Jurkat, Clone E6-1 (cell line): ENCODE data around the gene MAGI3.
"Not testable (repeated sequence)": the region's sequence is repeated elsewhere in the genome, so short reads cannot be mapped to it uniquely, and the experiment has no call there.

Experiments
- DNase-seq: peaks from one replicate; pipeline ENCODE4 v3.0.0-alpha.2; 2011; ENCODE audit warnings: low read depth, low spot score
- H3K4me3 ChIP-seq: 2 replicates; pipeline ENCODE4 v1.5.1; 2011; ENCODE audit warnings: mild to moderate bottlenecking, low read length, control low read depth, moderate library complexity

Gene MAGI3

GRCh38 chr1:113714606-113715269 lies 324.4 kb downstream of the MAGI3 start:
- DNase-seq = no peak
- no peak overlapping the region for H3K4me3 ChIP-seq

DNA sequence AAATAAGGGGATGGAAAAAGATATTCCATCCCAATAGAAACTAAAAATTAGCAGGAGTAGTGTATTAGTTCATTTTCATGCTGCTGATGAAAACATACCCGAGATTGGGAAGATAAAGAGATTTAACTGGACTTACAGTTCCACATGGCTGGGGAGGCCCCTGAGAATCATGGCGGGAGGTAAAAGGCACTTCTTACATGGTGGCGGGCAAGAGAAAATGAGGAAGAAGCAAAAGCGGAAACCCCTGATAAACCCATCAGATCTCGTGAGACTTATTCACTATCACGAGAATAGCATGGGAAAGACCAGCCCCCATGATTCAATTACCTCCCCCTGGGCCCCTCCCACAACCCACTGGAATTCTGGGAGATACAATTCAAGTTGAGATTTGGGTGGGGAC lies 327.2 kb downstream of the MAGI3 start:
- not testable (repeated sequence) for H3K4me3 ChIP-seq, DNase-seq

GRCh38 chr1:113718621-113719020 lies 328.3 kb downstream of the MAGI3 start:
- DNase-seq, H3K4me3 ChIP-seq: not testable (repeated sequence)

- DNase-seq = no peak
- no peak overlapping the region for H3K4me3 ChIP-seq
Measured at GRCh38 chr1:113721010-113721409, 330.7 kb downstream of the MAGI3 start.

DNA sequence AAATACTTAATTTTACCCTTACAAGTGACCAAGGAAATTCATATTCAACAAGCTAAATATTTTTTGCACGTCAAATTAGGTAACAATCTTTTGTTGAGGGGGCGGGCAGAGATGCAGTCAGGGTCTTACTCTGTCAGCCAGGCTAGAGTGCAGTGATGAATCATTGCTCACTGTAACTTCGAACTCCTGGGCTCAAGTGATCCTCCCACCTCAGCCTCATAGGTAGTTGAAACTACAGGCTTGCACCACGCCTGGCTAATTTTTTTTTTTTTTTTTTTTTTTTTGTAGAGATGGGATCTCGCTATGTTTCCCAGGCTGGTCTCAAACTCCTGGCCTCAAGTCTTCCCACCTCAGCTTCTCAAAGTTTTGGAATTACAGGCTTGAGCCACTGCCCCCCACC lies 342.5 kb downstream of the MAGI3 start:
- no peak for DNase-seq
- no peak overlapping the region for H3K4me3 ChIP-seq

DNA sequence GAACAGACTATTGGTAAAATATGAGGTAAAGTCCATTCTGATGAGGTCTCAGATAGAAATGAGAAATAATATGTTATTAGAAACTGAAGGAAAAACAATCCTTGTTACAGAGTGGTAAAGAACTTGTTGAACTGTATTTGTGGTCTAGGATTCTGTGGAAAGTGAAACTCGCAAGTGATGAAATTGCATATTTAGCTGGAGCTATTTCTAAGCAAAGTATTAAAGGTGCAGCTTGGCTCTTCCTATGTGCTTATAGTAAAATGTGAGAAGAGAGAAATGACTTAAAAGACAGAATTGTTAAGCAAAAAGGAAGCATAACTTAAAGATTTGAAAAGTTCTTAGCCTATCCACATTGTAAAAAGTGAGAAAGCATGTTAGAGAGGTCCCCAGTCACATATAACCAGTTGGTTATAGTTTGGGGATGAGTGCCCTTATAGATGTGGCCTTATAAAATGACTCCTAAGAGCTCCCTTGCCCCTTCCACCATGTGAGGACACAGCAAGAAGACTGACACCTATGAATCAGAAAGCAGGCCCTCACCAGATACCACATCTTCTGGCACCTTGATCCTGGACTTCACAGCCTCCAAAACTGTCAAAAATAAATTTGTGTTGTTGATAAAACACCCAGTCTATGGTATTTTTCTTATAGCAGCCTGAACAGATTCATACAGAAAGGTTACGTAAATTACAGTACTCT lies 344.2 kb downstream of the MAGI3 start:
- DNase-seq = no peak
- no peak overlapping the region for H3K4me3 ChIP-seq
